ENCODE results near the gene ZNF593OS. TPM values are rescaled to one million over a fixed set of nuclear protein-coding genes. Genes with fewer than 3 reads are reported as not detected.

Gene ZNF593OS
- total RNA-seq, 4 donors from 2014 or later, result not detected

DNA sequence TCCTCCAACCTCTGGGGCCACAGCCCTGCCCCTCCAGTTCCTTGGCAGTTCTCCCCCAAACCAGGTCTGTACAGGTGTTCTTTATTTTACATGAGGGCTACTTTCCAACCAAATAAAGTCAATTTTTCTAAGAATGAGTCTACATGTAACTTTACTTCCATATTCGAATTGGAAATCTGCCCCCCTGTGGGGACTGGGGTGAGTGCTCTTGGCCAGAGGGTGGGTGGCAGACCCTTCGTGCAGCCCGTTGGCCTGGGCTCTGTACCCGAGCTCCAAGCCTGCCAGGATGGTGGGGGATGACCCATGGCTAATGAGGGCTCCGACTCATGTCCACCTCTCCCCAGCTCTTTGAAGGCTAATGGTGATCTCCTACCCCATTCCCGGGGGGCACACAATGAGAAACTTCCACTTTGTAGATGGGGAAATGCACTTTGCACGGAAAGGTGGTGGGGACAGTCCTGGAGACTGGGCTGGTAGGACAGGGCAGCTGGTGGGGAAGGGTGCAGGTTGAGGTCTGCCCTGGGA, 18.2 kb upstream of the ZNF593OS start:
- no peak for TF ChIP-seq POLR2A (IDR thresholded peaks at IDR 0.05)
- TF ChIP-seq, protein P1, sequence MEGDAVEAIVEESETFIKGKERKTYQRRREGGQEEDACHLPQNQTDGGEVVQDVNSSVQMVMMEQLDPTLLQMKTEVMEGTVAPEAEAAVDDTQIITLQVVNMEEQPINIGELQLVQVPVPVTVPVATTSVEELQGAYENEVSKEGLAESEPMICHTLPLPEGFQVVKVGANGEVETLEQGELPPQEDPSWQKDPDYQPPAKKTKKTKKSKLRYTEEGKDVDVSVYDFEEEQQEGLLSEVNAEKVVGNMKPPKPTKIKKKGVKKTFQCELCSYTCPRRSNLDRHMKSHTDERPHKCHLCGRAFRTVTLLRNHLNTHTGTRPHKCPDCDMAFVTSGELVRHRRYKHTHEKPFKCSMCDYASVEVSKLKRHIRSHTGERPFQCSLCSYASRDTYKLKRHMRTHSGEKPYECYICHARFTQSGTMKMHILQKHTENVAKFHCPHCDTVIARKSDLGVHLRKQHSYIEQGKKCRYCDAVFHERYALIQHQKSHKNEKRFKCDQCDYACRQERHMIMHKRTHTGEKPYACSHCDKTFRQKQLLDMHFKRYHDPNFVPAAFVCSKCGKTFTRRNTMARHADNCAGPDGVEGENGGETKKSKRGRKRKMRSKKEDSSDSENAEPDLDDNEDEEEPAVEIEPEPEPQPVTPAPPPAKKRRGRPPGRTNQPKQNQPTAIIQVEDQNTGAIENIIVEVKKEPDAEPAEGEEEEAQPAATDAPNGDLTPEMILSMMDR (IDR thresholded peaks at IDR 0.05), result no peak
- Histone ChIP-seq H3K4me1 (no peaks in the 10 kb centered on the region), H3K27ac (no peak overlapping the region), H3K27me3 (no peaks in the 10 kb centered on the region), H3K9me3 (no peaks in the 10 kb centered on the region), H3K4me3 (no peak overlapping the region), H3K36me3 (peaks cover 0 to 15% (median 0%) of the 10 kb centered on the region in 3 donors)
- no peak for DNase-seq

DNA sequence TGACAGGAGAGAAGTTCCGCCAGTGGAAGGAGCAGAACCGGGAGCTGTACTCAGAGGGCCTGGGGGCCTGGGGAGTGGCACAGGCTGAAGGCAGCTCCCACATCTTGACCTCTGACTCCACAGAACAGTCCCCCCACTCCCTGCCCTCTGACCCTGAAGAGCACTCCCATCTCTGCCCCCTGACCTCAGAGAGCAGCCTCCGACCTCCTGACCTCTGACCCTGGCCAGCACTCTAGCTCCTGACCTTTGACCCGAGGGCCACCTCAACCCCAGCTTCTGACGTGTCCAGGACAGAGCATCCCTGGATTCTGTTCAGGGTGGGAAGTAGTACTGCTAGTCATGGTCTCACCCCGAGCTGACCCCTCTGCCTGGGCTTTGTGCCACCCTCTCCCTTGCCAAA, 17.7 kb upstream of the ZNF593OS start:
- no peaks in the 10 kb centered on the region for H3K27me3 ChIP-seq
- no peaks in the 10 kb centered on the region for H3K9me3 ChIP-seq
- TF ChIP-seq POLR2A (IDR thresholded peaks at IDR 0.05), result no peak
- TF ChIP-seq, protein P1 (IDR thresholded peaks at IDR 0.05), result no peak
- no peak overlapping the region for H3K27ac ChIP-seq
- no peaks in the 10 kb centered on the region for H3K4me1 ChIP-seq
- H3K36me3 ChIP-seq, result peaks cover 0 to 20% (median 0%) of the 10 kb centered on the region in 3 donors
- DNase-seq, result no peak
- no peak overlapping the region for H3K4me3 ChIP-seq

DNA sequence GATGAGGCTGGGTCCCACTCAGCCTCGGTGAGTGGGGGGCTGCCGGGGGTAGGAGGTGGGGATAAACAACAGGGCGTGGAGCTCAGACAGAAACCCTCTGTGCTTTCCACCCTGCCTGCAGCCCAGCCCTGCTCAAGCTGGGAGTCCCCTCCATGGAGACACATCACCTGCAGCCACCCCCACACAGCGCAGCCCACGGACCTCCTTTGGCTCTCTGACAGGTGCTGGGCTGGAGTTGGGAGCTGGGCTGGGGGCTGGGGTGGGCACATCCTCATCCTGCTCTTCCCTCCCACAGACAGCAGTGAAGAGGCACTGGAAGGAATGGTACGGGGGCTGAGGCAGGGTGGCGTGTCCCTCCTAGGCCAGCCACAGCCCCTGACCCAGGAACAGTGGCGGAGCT, 16.8 kb upstream of the ZNF593OS start:
- H3K4me3 ChIP-seq, result no peak overlapping the region
- no peak overlapping the region for H3K27ac ChIP-seq
- no peaks in the 10 kb centered on the region for H3K27me3 ChIP-seq
- H3K36me3 ChIP-seq, result peaks cover 0 to 22% (median 0%) of the 10 kb centered on the region in 3 donors
- H3K9me3 ChIP-seq, result no peaks in the 10 kb centered on the region
- H3K4me1 ChIP-seq, result no peaks in the 10 kb centered on the region
- TF ChIP-seq, protein P1 (IDR thresholded peaks at IDR 0.05), result no peak
- TF ChIP-seq POLR2A (IDR thresholded peaks at IDR 0.05), result no peak
- no peak for DNase-seq

DNA sequence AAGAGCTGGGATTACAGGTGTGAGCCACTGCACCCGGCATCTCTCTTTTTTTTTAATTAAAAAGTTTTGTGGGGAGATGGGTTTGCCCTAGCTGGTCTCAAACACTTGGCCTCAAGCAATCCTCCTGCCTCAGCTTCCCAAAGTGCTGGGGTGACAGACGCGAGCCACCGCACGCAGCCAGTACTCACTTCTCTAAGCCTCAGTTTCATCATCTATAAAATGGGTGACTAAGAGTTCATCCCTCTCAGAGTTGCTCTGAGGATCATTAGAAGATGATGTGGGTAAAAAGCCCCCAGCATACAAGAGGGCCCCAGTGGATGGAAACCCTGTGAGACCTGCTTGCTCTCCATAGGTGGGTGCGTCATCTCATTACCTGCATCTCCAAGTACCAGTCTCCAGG, 16.2 kb upstream of the ZNF593OS start:
- Histone ChIP-seq H3K4me1 (no peaks in the 10 kb centered on the region), H3K36me3 (peaks cover 0 to 24% (median 0%) of the 10 kb centered on the region in 3 donors), H3K27ac (no peak overlapping the region), H3K9me3 (no peaks in the 10 kb centered on the region), H3K27me3 (no peaks in the 10 kb centered on the region), H3K4me3 (no peak overlapping the region)
- TF ChIP-seq, protein P1 (IDR thresholded peaks at IDR 0.05), result no peak
- no peak for TF ChIP-seq POLR2A (IDR thresholded peaks at IDR 0.05)
- DNase-seq, result no peak

DNA sequence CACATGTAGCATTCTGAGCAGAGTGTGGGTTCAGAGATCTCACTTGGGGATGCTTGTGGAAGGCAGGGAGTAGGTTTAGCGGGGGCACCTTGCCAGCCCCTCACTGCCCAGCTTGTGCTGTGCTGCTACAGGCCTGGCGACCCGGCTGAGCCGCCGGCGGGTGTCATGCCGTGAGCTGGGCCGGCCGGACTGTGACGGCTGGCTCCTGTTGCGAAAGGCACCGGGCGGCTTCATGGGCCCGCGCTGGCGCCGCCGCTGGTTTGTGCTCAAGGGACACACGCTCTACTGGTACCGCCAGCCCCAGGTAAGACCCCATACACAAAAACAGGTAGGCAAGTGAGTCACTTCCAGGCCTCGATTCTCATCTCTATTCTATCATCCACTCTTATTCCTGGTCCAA, 13.3 kb upstream of the ZNF593OS start:
- Histone ChIP-seq H3K4me3 (no peak overlapping the region), H3K36me3 (peaks cover 0 to 38% (median 0%) of the 10 kb centered on the region in 3 donors), H3K4me1 (no peaks in the 10 kb centered on the region), H3K27me3 (no peaks in the 10 kb centered on the region), H3K27ac (no peak overlapping the region), H3K9me3 (no peaks in the 10 kb centered on the region)
- DNase-seq, result no peak
- TF ChIP-seq POLR2A (IDR thresholded peaks at IDR 0.05), result no peak

DNA sequence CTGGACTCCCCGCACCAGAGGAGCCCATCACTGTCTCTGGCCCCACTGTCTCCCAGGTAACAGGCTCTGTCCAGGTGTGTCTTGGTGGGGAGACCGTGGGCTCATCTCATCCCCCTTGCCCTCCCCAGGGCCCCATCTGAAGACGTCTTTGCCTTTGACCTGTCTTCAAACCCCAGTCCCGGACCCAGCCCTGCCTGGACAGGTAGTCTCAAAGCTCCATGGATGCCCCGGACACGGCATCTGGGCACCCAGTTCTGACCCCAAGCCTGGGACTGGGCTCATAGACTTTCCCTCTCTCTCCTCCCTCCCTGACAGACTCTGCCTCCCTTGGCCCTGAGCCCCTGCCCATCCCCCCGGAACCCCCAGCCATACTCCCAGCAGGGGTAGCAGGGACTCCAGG, 12.5 kb upstream of the ZNF593OS start:
- Histone ChIP-seq H3K9me3 (no peaks in the 10 kb centered on the region), H3K4me3 (no peak overlapping the region), H3K36me3 (peaks cover 0 to 38% (median 0%) of the 10 kb centered on the region in 3 donors), H3K4me1 (no peaks in the 10 kb centered on the region), H3K27me3 (no peaks in the 10 kb centered on the region), H3K27ac (no peak overlapping the region)
- TF ChIP-seq, protein P1 (IDR thresholded peaks at IDR 0.05), result no peak
- TF ChIP-seq POLR2A (IDR thresholded peaks at IDR 0.05), result no peak
- no peak for DNase-seq
